IPS-NIHi7 (cell line): Measurements from ENCODE around the gene TMPO.
A peak's percentile ranks its signal among the peaks of the same experiment; 100 is the strongest.
"Not testable (repeated sequence)": the region's sequence is repeated elsewhere in the genome, so short reads cannot be mapped to it uniquely, and the experiment has no call there.

Experiments
- DNase-seq: peaks from one replicate; pipeline ENCODE4 v3.0.0; 2012; ENCODE audit warnings: mixed read lengths; ENCODE audit errors: extremely low spot score

TMPO gene, protein sequence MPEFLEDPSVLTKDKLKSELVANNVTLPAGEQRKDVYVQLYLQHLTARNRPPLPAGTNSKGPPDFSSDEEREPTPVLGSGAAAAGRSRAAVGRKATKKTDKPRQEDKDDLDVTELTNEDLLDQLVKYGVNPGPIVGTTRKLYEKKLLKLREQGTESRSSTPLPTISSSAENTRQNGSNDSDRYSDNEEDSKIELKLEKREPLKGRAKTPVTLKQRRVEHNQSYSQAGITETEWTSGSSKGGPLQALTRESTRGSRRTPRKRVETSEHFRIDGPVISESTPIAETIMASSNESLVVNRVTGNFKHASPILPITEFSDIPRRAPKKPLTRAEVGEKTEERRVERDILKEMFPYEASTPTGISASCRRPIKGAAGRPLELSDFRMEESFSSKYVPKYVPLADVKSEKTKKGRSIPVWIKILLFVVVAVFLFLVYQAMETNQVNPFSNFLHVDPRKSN

DNA sequence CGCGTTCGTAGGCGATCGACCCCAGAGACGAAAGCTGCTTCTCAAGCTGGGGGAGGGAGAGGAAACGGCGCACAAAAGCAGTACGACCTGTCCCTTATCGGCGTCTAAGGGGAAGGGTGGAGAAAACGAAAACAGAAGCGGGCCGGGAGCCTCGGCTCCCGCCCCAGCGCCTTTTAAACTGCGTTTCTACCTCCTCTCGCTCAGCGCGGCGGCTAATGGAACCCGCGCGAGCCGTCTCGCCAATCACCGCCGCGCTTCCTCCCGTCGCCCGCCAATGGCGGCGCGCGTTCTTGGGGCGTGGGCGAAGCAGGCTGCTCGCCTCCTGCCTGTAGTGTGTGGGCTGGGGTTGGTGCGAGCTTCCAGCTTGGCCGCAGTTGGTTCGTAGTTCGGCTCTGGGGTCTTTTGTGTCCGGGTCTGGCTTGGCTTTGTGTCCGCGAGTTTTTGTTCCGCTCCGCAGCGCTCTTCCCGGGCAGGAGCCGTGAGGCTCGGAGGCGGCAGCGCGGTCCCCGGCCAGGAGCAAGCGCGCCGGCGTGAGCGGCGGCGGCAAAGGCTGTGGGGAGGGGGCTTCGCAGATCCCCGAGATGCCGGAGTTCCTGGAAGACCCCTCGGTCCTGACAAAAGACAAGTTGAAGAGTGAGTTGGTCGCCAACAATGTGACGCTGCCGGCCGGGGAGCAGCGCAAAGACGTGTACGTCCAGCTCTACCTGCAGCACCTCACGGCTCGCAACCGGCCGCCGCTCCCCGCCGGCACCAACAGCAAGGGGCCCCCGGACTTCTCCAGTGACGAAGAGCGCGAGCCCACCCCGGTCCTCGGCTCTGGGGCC, at the start of gene TMPO:
Gene TMPO (plus strand): TSS at position 304 of the 824 bp plus-strand sequence. CDS start 278 bp downstream, at position 582.
- peak; percentile 86 for DNase-seq

DNA sequence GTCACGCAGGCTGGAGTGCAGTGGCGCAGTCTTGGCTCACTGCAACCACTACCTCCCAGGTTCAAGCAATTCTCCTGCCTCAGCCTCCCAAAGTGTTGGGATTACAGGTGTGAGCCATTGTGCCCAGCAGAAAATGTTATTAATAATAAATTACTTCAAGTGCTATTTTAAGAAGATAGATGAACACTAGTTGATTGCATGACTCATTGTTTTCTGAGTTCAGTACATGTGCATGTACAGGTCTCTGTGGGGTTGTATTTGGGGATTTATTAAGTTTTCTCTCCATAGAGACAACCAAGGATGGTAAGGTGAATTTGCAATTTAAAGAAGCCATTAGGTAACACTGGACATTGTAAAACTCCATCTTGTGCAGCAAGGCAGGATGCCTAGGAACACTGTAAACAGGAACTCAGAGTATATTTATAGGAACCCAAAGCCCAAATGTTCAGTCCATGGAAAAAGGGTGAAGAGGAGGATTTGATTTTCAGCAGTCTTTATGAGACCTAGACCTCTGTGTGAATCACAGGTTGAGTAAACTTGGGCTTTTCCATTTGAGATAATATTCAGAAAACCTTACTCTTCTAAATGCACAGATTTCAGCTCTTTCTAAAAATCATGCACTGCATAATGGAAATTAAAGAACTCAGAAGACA, 49.3 kb upstream of the TMPO start:
- no peak for DNase-seq

DNA sequence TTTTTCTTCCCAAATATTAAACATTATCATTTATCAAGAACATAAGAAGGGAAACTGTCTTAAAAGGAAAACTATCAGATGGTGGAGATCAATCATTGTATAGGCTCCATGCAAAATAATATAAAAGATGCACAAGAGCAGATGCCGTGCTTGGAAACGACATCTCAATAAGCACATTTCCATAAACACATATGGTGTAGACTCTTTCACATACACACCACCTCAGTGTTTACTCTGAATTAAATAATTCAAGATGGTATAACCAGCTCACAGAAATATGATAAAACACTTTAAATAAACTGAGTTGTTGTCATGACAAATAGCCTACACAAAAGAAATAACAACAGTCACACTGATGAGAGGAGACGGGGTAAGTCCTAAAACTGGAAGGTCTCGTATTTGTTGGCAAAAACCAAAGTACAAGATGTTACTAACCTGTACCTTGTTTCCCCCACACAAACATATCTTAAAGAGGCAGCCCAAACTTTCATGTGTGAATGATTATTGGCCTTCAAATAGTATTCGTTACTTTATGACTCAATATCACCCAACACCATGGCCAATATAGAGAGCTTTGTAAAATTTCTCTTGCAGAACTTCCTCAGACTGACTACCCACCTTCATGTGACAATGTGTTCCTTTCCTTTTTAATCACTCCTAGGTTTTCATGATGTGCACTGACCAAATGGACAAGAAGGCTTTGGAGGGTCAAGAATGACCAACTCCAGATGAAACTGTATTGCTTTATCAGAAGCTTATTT, 48.6 kb upstream of the TMPO start:
- DNase-seq: no peak

DNA sequence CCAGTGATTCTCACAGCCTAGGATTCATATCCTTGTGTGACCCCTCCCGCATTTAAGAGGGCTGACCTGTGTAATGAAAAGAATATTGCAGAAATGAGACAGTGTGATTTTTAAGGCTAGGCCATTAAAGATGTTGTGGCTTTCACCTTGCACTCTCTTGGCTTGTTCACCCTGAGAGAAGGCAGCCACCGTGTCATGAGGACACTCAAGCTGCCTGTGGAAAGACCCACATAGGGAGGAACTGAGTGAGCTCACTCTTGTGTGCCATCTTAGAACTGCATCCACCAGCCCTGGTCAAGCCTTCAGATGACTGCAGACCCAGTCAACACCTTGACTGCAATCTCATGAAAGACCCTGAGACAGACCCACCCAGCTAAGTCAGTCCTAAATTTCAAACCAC, 46.3 kb upstream of the TMPO start:
- no peak for DNase-seq

DNA sequence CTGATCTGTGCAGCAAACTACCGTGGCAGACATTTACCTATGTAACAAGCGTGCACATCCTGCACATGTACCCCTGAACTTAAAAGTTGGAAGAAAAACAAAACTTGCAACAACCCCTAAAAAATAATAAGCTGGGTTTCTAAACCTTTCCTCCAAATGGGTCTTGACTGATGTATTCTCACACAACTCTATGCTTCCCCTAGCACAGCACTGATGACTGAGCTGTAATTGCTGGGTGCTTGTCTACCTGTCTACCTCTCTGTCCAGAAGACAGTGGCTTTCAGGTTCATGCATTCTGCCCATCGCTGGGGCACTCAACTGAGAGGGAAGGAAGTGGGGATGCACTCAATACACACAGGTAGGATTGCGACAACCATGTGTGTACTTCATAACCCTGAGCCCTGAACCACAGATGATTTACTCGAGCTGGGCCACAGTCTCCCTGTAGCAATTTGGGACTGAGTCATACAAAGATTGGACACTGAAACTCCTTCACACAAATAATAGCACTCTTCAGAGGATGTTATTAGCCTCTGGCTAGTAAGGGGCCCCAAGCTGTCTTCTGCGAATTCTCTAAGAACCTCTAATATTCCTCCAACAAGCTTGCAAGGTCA, 44.8 kb upstream of the TMPO start:
- no peak for DNase-seq

DNA sequence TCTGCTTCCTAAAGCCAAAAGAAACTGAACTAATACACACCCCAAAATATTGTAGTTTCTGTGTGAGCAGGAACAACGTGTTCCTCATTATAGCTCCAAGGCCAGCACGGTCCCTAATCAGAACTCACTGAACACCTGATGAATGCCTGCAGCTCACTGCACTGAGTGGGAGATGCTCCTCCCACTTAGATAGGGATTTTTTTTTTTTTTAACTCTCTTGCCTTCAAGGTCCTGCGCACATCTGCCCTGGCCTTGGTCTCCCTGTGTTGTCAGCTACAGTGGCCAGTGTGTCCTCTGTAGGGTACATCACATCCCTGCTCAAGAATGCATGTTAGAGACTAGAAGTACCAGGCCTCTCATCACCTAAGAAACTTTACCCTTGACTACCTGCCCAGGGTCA, 44.3 kb upstream of the TMPO start:
- DNase-seq: no peak

DNA sequence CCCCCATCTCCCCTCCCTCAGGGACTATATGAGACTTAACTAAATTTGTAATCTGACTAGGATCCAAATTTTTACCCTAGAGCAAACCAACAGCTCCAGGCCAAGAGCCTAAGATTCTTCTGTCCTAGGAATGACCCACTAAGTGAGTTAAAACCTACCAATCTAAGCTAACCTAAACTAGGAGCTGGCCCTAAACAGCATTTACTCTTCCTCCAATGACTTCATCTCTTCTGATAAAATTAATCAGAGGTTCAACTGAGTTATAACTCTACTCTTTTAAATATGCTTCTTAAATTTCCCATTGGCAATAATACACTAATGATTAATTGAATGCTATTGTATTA, 39.9 kb upstream of the TMPO start:
- no peak for DNase-seq

DNA sequence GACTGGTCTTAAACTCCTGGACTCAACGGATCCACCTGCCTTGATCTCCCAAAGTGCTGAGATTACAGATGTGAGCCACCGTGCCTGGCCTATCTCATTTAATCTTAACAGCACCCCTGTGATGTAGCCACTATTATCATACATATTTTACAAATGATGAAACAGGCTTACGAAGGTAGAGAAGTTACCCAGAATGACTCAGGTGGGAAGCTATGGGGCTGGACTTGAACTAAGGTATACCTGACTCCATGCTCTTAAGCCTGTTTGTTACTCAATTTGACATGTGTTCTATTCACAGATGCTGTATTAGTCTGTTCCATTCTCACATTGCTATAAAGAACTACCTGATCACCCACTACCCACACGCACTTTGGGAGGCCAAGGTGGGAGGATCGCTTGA, 36.8 kb upstream of the TMPO start:
- no peak for DNase-seq

DNA sequence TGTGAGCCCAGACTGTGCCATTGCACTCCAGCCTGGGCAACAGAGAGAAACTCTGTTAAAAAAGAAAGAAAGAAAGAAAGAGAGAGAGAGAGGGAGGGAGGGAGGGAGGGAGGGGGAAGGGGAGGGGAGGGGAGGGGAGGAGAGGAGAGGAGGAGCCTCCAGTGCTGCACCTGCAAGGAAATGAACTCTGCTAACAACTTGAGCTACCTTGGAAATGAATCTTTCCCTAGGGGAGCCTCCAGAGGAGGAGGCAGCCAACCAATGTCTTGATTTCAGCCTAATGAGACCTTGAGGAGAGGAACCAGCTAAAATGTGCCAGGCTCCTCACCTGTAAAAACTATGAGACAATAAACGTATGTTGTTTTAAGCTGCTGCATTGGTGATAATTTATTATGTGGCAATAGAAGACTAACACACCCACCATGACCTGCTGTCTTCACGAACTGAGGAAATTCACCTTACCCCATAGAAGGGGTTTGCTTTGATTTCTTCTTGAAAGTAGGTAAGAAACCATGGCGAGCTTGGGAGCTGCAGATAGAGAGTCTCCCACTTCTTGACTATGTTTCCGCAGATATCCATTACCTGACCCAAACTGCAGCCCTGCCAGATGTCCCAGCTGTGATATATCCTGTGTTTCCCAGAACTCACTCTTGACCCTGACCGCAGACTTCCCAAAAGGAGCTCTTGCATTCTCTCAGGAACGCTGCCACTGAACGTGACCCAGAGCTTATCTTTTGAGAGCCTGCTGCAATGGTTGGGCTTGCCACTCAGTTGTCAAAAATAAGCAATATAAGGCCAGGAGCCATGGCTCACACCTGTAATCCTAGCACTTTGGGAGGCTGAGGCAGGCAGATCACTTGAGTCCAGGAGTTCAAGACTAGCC, 31.5 kb upstream of the TMPO start:
- no peak for DNase-seq

DNA sequence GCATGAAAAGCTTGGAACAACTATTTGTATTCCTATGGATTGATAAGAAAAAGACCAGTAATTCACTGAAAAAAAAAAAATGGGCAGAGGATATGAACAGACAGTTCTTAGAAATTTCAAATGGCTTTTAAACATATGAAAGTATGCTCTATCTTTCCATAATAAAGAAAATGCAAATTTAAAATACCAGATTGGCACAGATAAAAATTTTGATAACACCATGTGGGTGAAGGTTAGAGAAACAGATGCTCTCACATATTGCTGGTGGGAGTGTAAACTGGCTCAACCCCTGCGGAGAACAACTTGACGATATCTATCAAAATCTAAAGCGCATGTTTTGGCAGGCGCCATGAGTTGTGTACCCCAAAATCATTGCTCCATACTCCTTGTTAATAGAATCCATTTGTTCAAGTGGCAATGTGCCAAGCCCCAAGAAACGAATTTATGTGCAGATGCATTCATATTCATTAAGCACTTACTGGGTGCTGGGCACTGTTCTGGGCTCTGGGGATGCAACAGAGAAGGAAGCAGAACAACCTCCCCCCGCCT, 29.5 kb upstream of the TMPO start:
- DNase-seq: no peak

DNA sequence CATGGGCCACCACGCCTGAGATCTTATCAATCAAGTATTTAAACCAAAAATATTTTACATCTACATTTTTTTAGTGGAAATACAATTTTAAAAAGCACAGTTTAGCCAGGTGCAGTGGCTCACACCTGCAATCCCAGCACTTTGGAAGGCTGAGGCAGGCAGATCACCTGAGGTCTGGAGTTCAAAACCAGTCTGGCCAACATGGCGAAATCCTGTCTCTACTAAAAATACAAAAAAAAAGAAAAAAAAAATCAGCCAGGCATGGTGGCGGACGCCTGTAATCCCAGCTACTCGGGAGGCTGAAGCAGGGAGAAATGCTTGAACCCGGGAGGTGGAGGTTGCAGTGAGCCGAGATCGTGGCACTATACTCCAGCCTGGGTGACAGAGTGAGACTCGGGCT, 27.0 kb upstream of the TMPO start:
- DNase-seq: not testable (repeated sequence)

DNA sequence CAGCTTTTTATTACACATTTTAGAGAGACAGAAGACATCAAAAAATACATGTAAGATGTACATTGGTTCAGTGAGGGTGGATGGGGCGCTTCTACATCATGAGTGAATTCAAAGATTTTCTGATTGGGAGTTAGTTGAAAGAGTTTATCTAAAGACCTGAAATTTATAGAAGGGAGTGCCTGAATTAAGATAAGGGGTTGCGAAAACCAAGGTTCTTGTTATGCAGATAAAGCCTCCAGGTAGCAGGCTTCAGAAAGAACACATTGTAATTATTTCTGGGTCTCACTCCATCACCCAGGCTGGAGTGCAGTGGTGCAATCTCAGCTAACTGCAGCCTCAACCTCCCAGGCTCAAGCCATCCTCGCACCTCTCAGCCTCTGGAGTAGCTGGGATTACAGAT, 26.2 kb upstream of the TMPO start:
- no peak for DNase-seq

DNA sequence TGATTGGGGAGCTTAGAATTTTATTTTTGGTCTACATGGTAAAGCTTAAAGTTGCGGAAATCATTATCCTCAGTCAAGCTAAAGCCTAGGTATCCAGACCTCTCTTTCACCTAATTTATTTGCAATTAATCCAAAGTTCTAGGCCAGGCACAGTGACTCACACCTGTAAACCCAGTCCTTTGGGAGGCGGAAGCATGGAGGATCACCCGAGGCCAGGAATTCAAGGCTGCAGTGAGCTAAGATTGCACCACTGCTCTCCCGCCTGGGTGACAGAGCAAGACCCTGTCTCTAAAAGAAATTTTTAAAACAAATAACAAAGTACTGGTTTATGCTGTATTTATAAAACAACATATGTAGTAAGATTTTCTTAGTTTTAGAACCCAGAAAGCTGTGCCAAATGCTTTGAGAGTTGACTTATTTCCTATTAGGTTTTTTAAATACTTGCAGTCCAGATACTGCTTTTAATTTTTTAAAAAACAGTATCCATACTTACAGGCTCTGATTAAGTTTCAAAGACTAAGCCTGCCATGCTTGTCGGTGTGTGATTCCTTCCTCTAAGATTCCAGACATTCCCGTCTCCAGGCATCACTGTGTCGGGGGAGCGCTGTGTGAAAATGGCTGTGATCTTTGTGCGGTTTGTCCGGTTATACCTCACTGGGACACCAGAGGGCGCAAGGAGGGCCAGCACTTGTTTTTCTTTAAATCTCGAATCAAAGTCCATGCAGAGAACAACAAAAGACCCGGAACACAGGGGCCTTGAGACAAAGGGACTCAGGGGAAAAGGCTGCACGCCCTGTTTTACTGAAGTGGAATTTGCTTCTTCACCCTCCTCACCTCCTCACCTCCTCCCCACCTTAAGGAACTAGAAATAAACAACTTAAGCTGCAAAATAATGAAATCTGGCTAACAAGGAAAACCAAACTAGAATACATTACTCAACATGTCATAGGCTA, 24.6 kb upstream of the TMPO start:
- DNase-seq: peak; percentile 81

DNA sequence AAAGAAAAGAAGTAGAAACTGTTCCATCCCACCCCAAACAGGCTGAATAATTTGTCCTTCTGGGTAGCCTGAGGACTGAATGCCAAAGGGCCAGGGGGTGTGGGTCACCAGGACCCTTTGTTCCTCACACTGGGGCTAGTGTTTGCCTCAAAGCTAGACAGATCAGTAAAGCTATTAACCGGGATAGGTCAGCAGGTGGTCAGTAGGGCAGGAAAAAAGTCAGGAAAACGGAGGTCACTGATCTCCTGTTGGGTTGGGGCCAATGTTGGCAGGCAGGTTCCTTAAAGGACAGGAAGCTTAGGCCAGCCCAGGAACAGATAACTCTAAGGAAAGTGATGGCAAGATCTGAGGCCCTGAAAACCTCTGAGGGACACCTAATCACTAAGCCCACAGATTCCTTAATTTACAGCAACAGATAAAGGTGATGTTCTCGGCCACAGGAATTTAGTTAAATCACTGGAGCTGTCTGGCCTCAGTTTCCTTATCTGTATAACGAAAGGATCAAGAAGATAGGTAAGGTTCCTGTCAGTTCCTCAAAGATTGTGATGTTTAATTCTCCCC, 22.7 kb upstream of the TMPO start:
- no peak for DNase-seq

DNA sequence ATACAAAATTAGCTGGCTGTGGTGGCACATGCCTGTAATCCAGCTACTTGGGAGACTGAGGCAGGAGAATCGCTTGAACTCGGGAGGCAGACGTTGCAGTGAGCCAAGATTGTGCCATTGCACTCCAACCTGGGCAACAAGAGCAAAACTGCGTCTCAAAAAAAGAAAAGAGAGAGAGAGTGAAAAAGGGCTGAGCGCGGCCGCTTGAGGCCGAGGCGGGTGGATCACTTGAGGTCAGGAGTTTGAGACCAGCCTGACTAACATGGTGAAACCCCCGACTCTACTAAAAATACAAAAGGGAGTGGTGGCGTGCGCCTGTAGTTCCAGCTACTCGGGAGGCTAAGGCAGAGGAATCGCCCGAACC, 14.1 kb upstream of the TMPO start:
- DNase-seq: not testable (repeated sequence)

DNA sequence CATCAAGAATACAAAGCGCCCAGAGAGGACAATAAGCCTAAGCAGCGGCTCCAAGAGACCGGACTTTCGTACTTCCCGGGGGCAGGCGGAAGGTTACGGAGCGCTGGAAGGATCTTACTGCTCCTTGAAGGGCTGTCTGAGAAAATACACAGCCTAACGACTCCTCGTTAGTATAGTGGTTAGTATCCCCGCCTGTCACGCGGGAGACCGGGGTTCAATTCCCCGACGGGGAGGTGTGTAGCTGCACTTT, 12.1 kb upstream of the TMPO start:
- DNase-seq: peak; percentile 74

DNA sequence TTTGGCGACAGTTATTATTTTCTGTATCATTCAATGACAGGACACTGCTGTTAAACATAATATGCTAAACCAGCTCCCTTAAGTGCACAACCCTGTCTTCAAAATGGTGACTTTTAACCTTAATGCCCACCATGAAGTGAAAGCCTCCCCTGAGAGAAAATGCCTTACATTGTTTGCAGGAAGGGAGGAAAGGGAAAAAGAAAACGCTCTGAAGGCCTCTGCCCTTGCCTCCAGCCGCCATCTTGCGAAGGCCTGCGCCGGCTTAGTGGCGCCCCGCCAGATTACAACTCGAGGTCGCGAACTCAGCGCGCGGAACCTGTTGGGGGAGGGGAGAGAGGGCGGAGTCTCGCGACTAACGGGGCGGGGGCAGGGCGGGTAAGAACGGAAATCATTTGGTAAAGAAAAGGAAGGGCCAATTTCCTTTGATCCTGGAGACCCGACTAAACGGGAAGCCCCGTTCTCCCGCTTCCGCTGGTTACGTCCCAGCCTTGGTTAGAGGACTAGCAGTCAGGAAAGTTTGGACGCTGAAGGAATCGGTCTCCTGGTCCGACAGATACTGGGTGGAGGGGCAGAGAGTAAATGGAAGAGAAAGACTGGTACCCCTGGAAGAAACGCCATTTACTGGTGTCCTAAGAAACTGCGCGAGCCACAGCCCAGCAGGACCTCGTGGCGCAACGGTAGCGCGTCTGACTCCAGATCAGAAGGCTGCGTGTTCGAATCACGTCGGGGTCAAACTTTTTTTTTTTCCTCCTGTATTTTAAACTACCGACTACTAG, 11.6 kb upstream of the TMPO start:
- DNase-seq: peak; percentile 83

DNA sequence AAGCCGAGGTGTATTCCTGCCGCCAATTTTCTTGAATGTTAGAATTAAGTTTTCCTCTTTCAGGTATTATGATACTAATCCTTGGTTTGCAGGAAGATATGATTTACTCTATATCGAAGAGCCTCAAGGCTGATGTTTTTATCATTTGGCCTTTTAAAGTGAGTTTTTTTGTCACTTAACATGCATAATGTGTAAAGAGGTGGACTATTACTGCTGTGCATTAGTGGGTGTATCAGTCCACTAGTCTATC, 11.1 kb upstream of the TMPO start:
- DNase-seq: no peak
